Upper lobe of right lung (tissue), 1 donor: Measurements from ENCODE around the gene SRBD1. TPM values are rescaled to one million over a fixed set of nuclear protein-coding genes. Genes with fewer than 3 reads are reported as not detected.
A peak's percentile ranks its signal among the peaks of the same experiment; 100 is the strongest.

Source experiments
- ATAC-seq: fragments of 200-7000 bp; cut with Tn5 transposase; one replicate; pipeline ENCODE4 v1.9.1; 2020; ENCODE audit warnings: mild to moderate bottlenecking, moderate library complexity
- DNase-seq: peaks from one replicate; pipeline ENCODE4 v3.0.0-alpha.2; 2020
- H3K27ac ChIP-seq: fragments of 200-600 bp; one replicate; pipeline ENCODE4 v1.8.0; 2022
- H3K27me3 ChIP-seq: fragments of 200-600 bp; one replicate; pipeline ENCODE4 v1.8.0; 2022; ENCODE audit warnings: mild to moderate bottlenecking
- H3K36me3 ChIP-seq: fragments of 200-600 bp; one replicate; pipeline ENCODE4 v1.8.0; 2022
- H3K4me1 ChIP-seq: fragments of 200-600 bp; one replicate; pipeline ENCODE4 v1.8.0; 2022
- H3K4me3 ChIP-seq: fragments of 200-600 bp; one replicate; pipeline ENCODE4 v1.8.0; 2022; ENCODE audit warnings: mild to moderate bottlenecking
- H3K9me3 ChIP-seq: fragments of 200-600 bp; one replicate; pipeline ENCODE4 v1.8.0; 2022
- CTCF ChIP-seq: fragments of 200-600 bp; IDR thresholded peaks from one replicate; pipeline ENCODE4 v1.8.0; 2022; ENCODE audit warnings: antibody characterized with exemption
- intact Hi-C: fragments of 100-400 bp; cut with DNase I; formaldehyde crosslinking; loops from one replicate; pipeline ENCODE4 v1.11.0; 2022
- total RNA-seq: library from RNA; stranded (reverse); fragmentation: NEBNext Ultra II Directional; extraction: Animal tissue kit (Norgen Biotek cat#: 25700); gene quantifications from one replicate; pipeline ENCODE4 v1.2.1, GENCODE V29; 2021
- donor health status: DM: no; HTN: yes; CAD: no; lungs with severe emphysema.

The SRBD1 gene
- total RNA-seq, 1 donor from 2014 or later = 19.2 TPM

- H3K36me3 ChIP-seq = no peaks in the 10 kb centered on the region
- peak; percentile 85 for DNase-seq
- H3K9me3 ChIP-seq = no peaks in the 10 kb centered on the region
- peak within 1 kb of the TSS; percentile 96 for H3K27ac ChIP-seq
- peak within 1 kb of the TSS; percentile 92 for H3K4me3 ChIP-seq
- H3K27me3 ChIP-seq = no peaks in the 10 kb centered on the region
- TF ChIP-seq CTCF = no peak
- H3K4me1 ChIP-seq = peaks cover 26% of the 10 kb centered on the region
- ATAC-seq = peak; percentile 17
- intact Hi-C loops = loop anchor here (10.0 kb wide), 1 partner anchor 123 kb away; no protein-coding TSS in a partner anchor
These were observed 40.5 kb upstream of the SRBD1 start, which contains the start of gene PRKCE for GRCh38 chr2:45651415-45652089. TSS of gene PRKCE (plus strand) at chr2:45651675.

- peak; percentile 95 for DNase-seq
- Histone ChIP-seq H3K27ac (peak overlapping the region; percentile 96), H3K4me3 (peak overlapping the region; percentile 92), H3K36me3 (no peaks in the 10 kb centered on the region), H3K27me3 (no peaks in the 10 kb centered on the region), H3K4me1 (peaks cover 26% of the 10 kb centered on the region), H3K9me3 (no peaks in the 10 kb centered on the region)
- peak; percentile 91 for ATAC-seq
- TF ChIP-seq CTCF = peak; percentile 33
- intact Hi-C loops = loop anchor here (10.0 kb wide), 1 partner anchor 124 kb away; no protein-coding TSS in a partner anchor
These were observed 39.9 kb upstream of the SRBD1 start for GRCh38 chr2:45650851-45651414.

- peak; percentile 69 for ATAC-seq
- intact Hi-C loops = loop anchor here (10.0 kb wide), 1 partner anchor 125 kb away; no protein-coding TSS in a partner anchor
These were observed 39.1 kb upstream of the SRBD1 start for GRCh38 chr2:45649858-45650811.

GRCh38 chr2:45649462-45649857 is 38.4 kb upstream of the SRBD1 start:
- Histone ChIP-seq H3K9me3 (no peaks in the 10 kb centered on the region), H3K4me3 (peak overlapping the region; percentile 92), H3K27ac (peak overlapping the region; percentile 96), H3K27me3 (no peaks in the 10 kb centered on the region), H3K4me1 (peaks cover 26% of the 10 kb centered on the region), H3K36me3 (no peaks in the 10 kb centered on the region)
- no peak for ATAC-seq
- DNase-seq = no peak
- TF ChIP-seq CTCF = no peak
- intact Hi-C loops = no loop called here

More at GRCh38 chr2:45649858-45650811, 39.1 kb upstream of the SRBD1 start:
- Histone ChIP-seq H3K36me3 (no peaks in the 10 kb centered on the region), H3K9me3 (no peaks in the 10 kb centered on the region), H3K4me1 (peaks cover 26% of the 10 kb centered on the region), H3K4me3 (peak overlapping the region; percentile 92), H3K27ac (peak overlapping the region; percentile 96), H3K27me3 (no peaks in the 10 kb centered on the region)
- DNase-seq = peak; percentile 91
- TF ChIP-seq CTCF = no peak

GRCh38 chr2:45648636-45649035 is 37.6 kb upstream of the SRBD1 start:
- H3K27ac ChIP-seq = no peak overlapping the region
- H3K27me3 ChIP-seq = no peaks in the 10 kb centered on the region
- DNase-seq = no peak
- H3K4me1 ChIP-seq = peaks cover 25% of the 10 kb centered on the region
- intact Hi-C loops = no loop called here
- H3K36me3 ChIP-seq = no peaks in the 10 kb centered on the region
- no peak for ATAC-seq
- TF ChIP-seq CTCF = no peak
- no peaks in the 10 kb centered on the region for H3K9me3 ChIP-seq
- H3K4me3 ChIP-seq = no peak overlapping the region
